NCI-H226 (cell line): ENCODE measurements around the gene RAVER2.
A peak's percentile ranks its signal among the peaks of the same experiment; 100 is the strongest.
"Not testable (repeated sequence)": the region's sequence is repeated elsewhere in the genome, so short reads cannot be mapped to it uniquely, and the experiment has no call there.

Source experiments
- DNase-seq: peaks from one replicate; pipeline ENCODE4 v3.0.0-alpha.2; 2015

The RAVER2 gene, protein sequence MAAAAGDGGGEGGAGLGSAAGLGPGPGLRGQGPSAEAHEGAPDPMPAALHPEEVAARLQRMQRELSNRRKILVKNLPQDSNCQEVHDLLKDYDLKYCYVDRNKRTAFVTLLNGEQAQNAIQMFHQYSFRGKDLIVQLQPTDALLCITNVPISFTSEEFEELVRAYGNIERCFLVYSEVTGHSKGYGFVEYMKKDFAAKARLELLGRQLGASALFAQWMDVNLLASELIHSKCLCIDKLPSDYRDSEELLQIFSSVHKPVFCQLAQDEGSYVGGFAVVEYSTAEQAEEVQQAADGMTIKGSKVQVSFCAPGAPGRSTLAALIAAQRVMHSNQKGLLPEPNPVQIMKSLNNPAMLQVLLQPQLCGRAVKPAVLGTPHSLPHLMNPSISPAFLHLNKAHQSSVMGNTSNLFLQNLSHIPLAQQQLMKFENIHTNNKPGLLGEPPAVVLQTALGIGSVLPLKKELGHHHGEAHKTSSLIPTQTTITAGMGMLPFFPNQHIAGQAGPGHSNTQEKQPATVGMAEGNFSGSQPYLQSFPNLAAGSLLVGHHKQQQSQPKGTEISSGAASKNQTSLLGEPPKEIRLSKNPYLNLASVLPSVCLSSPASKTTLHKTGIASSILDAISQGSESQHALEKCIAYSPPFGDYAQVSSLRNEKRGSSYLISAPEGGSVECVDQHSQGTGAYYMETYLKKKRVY

DNA sequence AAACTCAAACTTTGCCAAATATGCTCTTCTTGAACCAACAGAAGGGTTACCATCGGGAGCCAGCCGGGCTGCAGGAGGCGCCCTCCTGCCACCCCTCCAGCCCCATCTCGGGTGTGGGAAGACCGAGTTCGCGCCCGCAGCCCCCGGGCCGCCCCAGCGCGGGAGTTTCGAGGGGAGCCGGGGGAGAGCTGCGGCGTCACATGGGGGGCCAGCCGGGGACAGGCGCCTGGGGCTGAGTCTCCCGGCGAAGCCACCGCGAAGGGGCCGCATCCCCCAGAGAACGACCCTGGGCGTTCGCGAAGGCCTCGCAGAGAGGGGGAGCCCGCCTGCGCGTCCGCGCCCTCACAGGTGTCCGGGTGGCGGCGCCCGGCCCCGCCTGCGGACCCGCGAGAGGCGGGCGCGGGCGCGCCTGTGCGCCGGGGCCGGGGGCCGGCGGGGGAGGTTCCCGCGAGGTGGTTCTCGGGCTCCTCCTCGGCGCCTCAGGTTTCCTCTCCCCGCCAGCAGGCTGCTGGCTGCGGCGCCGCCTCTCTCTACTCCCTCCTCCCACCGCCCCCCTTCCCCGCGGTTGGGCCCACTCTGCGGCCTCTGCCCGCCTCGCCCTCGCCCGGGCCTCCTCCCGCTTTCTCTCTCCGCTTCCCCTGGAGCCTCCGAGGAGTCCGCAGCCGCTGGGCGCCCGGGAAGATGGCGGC, at the start of gene RAVER2:
TSS of gene RAVER2 (plus strand) at position 584 of the 689 bp plus-strand sequence. CDS start at position 682, 98 bp downstream.
- peak; percentile 67 for DNase-seq

DNA sequence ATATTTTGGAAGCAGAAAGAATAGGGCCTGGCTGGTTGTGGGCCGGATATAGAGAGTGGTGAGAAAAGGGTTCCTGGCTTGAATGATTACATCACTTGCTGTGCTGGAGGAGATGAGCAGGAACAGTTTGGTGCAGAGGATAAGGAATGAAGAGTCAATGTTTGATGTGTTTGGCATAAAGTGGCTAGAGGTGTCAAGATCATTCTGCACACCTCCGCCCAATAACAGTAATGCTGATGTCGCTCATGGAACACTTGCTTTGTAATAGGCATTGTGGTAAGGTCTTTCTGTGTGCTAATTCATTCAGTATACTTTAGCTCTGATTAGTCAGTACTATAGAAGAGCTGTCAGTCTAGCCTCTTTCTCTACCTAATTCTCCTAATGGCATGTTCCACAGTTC, 48.0 kb upstream of the RAVER2 start:
- no peak for DNase-seq

GRCh38 chr1:64699327-64699726, 45.5 kb upstream of the RAVER2 start:
- DNase-seq = no peak

DNA sequence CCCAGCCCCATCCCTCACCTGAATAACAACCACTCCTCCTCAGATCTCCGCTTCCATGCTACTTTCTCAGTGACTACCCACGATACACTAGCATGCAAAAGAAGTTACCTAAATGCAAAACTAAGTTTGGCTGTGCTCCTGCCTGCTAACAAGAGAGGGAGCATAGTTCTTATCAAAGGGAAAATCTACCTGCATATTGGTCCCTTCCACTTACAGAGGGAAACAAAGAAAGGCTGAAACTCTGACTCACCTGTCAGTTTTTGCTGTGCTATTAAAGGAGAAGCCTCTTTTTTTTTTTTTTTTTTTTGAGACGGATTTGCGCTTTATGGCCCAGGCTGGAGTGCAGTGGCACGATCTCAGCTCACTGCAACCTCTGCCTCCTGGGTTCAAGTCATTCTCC, 43.8 kb upstream of the RAVER2 start:
- no peak for DNase-seq

DNA sequence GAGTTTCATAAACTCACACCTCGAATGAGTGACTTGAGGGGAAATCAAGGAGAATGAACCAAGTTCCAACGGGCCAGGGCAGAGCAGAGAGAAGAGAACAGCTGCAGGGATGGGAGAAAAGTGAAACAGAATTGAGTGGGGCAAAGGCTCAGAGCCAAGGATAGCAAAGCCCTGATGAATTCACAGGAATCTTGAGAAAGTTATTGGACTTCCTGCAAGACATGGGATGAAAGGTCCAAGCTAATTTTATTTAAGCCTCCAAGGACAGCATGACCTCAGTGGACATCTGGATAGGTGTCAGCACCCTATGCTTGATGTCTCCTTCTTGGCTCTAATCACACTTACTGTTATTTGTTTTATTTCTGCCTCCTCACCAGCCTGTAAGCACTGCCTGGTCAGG, 43.0 kb upstream of the RAVER2 start:
- DNase-seq = no peak

DNA sequence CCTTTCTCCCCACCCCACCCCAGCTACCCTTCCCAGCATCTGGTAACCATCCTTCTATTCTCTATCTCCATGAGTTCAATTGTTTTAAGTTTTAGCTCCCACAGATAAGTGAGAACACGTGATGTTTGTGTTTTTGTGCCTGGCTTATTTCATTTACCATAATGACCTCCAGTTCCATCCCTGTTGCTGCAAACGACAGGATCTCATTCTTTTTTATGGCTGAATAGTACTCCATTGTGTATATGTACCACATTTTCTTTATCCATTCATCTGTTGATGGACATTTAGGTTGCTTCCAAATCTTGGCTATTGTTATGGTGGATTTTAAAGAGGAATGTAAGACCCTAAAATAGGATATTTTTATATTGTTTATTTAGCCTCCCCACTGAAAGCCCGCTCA, 42.2 kb upstream of the RAVER2 start:
- not testable (repeated sequence) for DNase-seq

GRCh38 chr1:64703600-64703999, 41.3 kb upstream of the RAVER2 start:
- DNase-seq = no peak

DNA sequence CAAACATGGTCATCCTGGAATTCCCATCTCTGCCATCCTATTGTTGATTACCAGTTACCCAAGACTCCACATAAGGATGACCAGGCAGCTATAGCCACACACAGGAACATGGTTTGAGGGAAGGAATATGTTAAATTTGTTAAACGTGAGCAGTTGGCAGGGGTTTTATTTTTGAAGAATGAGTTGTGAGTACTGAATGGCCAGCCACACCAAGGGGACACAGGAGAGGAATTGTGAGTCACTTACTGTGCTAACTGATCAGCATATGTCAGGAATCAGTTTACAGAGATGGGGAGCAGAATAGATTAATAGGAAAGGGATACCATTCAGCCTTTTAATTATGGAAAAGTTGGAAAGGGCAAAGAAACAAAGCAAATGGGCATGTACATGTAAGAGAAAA, 39.3 kb upstream of the RAVER2 start:
- no peak for DNase-seq

GRCh38 chr1:64711266-64711665, 33.6 kb upstream of the RAVER2 start:
- DNase-seq = no peak

DNA sequence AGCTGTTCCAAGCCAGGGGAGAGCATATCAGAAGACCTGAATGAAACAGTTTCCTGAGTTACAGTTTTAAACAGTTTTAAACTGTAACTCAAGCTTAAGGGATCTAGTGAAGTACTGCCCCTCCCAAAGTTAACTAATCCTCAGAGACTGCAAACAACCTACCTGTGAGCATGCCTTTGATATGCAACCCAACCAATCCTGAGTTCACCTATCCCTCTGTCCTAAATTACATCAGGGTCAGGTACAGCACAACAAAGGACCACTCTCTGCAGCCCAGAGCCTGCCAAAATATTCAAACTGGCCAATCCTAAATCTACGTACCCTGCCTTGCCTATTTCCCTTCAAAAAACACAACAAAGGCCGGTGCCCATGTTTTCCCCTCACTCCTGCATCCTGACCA, 32.8 kb upstream of the RAVER2 start:
- DNase-seq = no peak

DNA sequence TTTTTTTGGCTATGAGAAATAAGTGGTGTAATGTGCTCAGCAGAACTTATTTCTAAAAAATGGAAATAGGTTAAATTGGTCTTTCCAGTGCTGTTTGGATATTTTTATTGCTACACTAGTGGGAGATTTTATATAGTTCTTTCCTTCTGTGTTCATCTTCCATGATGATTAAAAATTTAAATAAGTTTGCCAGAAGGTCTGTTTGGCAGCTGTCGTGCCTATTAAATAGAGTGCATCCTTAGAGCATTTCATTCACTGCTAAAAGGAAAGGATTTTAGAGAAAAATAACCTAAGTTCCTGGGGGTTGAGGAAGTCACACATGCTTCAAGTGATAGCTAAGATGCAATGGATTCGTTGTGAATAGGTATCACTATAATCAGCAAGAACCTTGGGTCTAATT, 29.7 kb upstream of the RAVER2 start:
- DNase-seq = no peak

DNA sequence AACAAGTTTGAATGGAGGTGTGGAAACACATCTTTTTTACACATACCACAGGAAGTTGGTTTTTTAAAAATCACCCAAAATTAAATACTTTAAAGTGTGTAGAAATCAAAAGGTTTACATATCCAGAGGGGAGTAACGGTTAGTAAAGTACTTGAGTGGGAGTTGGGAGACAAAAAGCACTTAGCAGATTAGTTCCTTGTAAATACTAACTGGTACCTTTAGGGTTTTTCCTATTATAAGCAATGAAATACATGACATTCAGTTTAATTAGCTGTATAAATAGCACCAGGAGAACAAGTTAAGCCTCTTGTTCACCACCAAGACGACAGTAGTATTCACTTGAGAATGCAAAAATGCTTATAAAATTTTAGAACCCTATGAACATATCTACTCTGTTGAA, 23.7 kb upstream of the RAVER2 start:
- no peak for DNase-seq

DNA sequence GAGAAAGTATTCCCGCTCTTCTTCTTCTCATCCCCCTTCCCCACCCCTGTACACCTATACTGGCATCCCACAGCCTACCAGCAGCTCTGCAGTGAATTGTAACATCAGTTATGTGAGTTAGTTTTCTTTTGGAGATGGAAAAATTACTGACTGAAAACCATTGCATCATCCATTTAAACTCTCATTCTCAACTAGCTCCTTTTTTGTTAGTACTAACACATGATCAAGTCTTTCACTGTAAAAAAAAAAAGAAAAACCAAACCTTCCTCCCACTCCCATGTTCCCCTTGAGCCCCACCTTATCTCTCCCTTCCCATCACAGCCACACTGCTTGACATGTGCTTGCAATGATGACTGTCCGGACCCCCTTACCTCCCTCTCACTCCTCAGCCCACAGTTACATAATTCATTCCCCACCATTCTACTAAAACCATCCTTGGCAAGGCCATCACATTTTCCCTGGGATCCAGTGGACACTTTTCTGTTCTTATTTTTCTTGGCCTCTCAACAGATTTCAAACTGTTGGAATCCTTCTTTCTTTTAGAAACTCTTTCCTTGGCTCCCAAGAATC, 23.2 kb upstream of the RAVER2 start:
- no peak for DNase-seq

DNA sequence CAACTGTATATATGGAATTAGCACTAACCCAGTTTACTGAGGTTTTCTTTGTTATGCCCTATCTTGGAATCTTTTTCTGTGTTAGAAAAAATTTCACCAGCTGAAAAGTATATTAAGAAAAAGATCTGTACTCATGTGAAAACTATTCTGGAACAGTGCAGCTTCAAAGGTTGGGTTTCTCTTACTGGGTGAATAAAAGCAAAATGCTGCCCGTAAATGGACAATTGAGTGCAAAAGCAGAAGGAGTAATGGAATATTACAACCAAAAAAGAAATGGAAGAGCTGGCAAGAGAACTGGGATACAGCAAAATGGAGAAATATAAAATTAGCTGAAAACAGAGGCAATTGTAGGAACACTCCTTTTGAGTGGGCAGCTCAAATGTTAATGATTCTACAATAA, 17.0 kb upstream of the RAVER2 start:
- DNase-seq = no peak

DNA sequence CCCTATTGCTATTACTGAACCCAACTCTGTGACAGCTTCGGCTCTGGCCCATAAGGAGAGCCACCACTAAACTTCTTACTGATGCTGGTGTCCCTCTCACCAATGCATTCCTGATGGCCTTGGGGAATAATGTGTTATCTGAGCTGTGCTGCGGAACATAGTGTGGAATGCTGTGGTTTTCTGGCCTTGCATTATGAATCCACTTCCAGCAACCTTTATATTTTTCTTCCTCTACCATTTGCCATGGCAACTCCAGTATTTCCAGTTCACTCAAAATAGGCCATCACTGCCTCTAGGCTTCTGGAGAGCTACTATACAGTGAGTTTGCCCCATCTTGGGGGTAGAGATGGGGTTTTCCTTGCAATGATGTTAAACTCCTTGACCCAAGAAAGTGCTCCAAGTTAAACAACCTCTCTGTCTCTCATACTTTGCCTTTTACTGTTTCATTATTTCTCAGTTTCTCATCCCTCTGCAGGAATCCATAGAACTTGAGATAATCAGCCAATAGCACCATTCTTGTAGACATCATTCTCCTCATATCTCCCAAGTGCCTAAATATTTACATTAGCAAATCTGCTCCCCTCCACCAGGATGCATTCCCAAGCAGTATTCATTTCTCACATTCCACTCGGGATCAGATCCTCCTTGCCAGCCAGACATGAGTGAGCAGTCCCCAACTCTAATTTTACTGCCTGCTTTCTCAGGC, 11.1 kb upstream of the RAVER2 start:
- DNase-seq = no peak

GRCh38 chr1:64734287-64734652, 10.6 kb upstream of the RAVER2 start:
- no peak for DNase-seq

GRCh38 chr1:64740687-64741086, 4.2 kb upstream of the RAVER2 start:
- not testable (repeated sequence) for DNase-seq

DNA sequence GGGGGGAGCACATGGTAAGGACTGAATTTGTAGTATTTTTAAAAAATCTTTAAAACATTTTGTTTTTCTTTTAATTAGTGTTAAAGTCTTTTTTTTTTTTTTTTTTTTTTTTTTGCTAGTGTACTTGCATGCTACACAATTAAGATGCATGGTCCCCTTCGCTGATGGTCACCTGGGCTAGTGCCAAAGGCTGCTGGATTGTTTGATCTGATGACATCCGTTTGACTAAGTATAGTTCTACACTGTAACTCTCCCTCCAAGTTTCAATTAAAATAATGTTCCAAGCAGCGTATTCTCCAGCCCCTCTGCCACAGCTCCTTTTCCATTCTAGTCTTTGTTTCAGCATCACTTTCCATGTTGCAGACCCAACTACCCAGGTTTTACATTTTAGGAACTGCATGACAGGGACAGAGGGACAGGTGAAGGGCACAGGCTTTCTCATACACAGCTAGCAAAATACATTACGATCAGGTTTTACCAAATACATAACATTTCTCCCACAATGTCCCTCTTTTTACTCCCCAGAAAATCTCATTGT, 852 bp upstream of the RAVER2 start:
- no peak for DNase-seq

GRCh38 chr1:64745181-64745985, 508 bp downstream of the RAVER2 start:
- no peak for DNase-seq

GRCh38 chr1:64745986-64746940, 1.4 kb downstream of the RAVER2 start:
- DNase-seq = no peak

- DNase-seq = no peak
Observed at GRCh38 chr1:64748222-64748621, 3.3 kb downstream of the RAVER2 start.
